Measurements from ENCODE around the gene ARHGAP27. TPM values are rescaled to one million over a fixed set of nuclear protein-coding genes. Genes with fewer than 3 reads are reported as not detected.

The ARHGAP27 gene
- total RNA-seq, 1 donor from 2014 or later: 37.3 TPM

GRCh38 chr17:45413498-45413923 lies 19.2 kb downstream of the ARHGAP27 start:
- ATAC-seq (peak; percentile 32), DNase-seq (peak; percentile 66)
- intact Hi-C loops (cut with micrococcal nuclease): no loop called here

GRCh38 chr17:45411348-45412105 lies 21.1 kb downstream of the ARHGAP27 start:
- DNase-seq (peak; percentile 61), ATAC-seq (peak; percentile 67)
- intact Hi-C loops (cut with micrococcal nuclease): no loop called here

GRCh38 chr17:45410144-45411091 lies 22.3 kb downstream of the ARHGAP27 start:
- intact Hi-C loops (cut with micrococcal nuclease): no loop called here

GRCh38 chr17:45409659-45410076 lies 23.0 kb downstream of the ARHGAP27 start:
- intact Hi-C loops (cut with micrococcal nuclease): no loop called here
- ATAC-seq: no peak
- no peak for DNase-seq

More at GRCh38 chr17:45410144-45411091, 22.3 kb downstream of the ARHGAP27 start:
- peak; percentile 61 for DNase-seq
- ATAC-seq: peak; percentile 41

GRCh38 chr17:45408611-45409421 lies 23.9 kb downstream of the ARHGAP27 start:
- peak; percentile 12 for ATAC-seq
- no peak for DNase-seq
- intact Hi-C loops (cut with micrococcal nuclease): no loop called here

- ATAC-seq (no peak), DNase-seq (no peak)
- intact Hi-C loops (cut with micrococcal nuclease): no loop called here
These were observed 26.6 kb downstream of the ARHGAP27 start for GRCh38 chr17:45406107-45406506.

- intact Hi-C loops (cut with micrococcal nuclease): no loop called here
- ATAC-seq: peak; percentile 35
- peak; percentile 38 for DNase-seq
These were observed 27.2 kb downstream of the ARHGAP27 start for GRCh38 chr17:45405250-45406086.

GRCh38 chr17:45404870-45405249 lies 27.8 kb downstream of the ARHGAP27 start:
- intact Hi-C loops (cut with micrococcal nuclease): no loop called here
- ATAC-seq (no peak), DNase-seq (no peak)

- intact Hi-C loops (cut with micrococcal nuclease): no loop called here
- DNase-seq (no peak), ATAC-seq (no peak)
These were observed 28.7 kb downstream of the ARHGAP27 start for GRCh38 chr17:45403906-45404490.

- ATAC-seq: no peak
- intact Hi-C loops (cut with micrococcal nuclease): no loop called here
- no peak for DNase-seq
These were observed 29.8 kb downstream of the ARHGAP27 start for GRCh38 chr17:45402916-45403315.

GRCh38 chr17:45398800-45399199 lies 33.9 kb downstream of the ARHGAP27 start:
- intact Hi-C loops (cut with micrococcal nuclease): no loop called here
- peak; percentile 73 for ATAC-seq
- DNase-seq: no peak

- DNase-seq: no peak
- no peak for ATAC-seq
- intact Hi-C loops (cut with micrococcal nuclease): no loop called here
These were observed 34.9 kb downstream of the ARHGAP27 start for GRCh38 chr17:45397796-45398195.

GRCh38 chr17:45396496-45397205 lies 36.0 kb downstream of the ARHGAP27 start:
- ATAC-seq: no peak
- DNase-seq: no peak
- intact Hi-C loops (cut with micrococcal nuclease): no loop called here

- ATAC-seq (peak; percentile 1), DNase-seq (no peak)
- intact Hi-C loops (cut with micrococcal nuclease): no loop called here
These were observed 36.9 kb downstream of the ARHGAP27 start for GRCh38 chr17:45395569-45396415.

GRCh38 chr17:45394913-45395568 lies 37.6 kb downstream of the ARHGAP27 start:
- DNase-seq (peak; percentile 77), ATAC-seq (peak; percentile 68)
- intact Hi-C loops (cut with micrococcal nuclease): no loop called here

GRCh38 chr17:45394564-45394912 lies 38.1 kb downstream of the ARHGAP27 start:
- DNase-seq: no peak
- no peak for ATAC-seq
- intact Hi-C loops (cut with micrococcal nuclease): no loop called here
